Prostate gland (tissue), 2 donors: ENCODE measurements around the gene RRP36.

Source experiments
- CTCF ChIP-seq, 4 experiments: fragments of 200-600 bp in 2 of 4; fragments of 450-650 bp in 2 of 4; sonication (generic) in 2 of 4; IDR thresholded peaks; 1 replicate in 3 of 4; 2 replicates in 1 of 4; pipeline ENCODE4 v1.5.1; 2016 to 2019; ENCODE audit warnings: antibody characterized with exemption in 4 of 4, mild to moderate bottlenecking in 2 of 4, moderate library complexity in 2 of 4
- POLR2A ChIP-seq: fragments of 450-650 bp; IDR thresholded peaks from one replicate; pipeline ENCODE4 v1.6.1; 2016; ENCODE audit warnings: antibody characterized with exemption, mild to moderate bottlenecking
- POLR2AphosphoS5 ChIP-seq: sonication (generic); formaldehyde crosslinking; IDR thresholded peaks from one replicate; pipeline ENCODE4 v1.6.1; 2017; ENCODE audit warnings: antibody characterized with exemption

GRCh38 chr6:43075670-43076463 is 54.4 kb downstream of the RRP36 start, which contains the start of gene PTK7:
- TF ChIP-seq CTCF (IDR thresholded peaks at IDR 0.05) (no peak), POLR2AphosphoS5 (peak; percentile 14), POLR2A (peak; percentile 30)
